Measurements from ENCODE around the gene RNASE4.
A peak's percentile ranks its signal among the peaks of the same experiment; 100 is the strongest.

DNA sequence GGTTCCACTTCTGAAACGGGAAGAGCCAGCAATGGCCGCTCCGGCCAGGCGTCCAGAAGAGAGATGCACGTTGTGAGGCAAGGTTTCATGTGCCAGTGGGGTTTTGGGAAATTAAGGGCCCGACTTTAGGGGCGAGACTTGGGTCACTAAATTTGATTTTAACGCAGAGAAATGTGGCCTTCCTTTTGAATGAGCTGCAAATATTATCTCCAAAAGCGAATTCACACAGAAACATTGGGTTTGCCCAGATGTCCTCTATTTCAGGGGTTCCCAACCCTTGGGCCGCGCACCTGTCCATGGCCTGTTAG, 2.3 kb upstream of the RNASE4 start:
- TF ChIP-seq, protein P1, sequence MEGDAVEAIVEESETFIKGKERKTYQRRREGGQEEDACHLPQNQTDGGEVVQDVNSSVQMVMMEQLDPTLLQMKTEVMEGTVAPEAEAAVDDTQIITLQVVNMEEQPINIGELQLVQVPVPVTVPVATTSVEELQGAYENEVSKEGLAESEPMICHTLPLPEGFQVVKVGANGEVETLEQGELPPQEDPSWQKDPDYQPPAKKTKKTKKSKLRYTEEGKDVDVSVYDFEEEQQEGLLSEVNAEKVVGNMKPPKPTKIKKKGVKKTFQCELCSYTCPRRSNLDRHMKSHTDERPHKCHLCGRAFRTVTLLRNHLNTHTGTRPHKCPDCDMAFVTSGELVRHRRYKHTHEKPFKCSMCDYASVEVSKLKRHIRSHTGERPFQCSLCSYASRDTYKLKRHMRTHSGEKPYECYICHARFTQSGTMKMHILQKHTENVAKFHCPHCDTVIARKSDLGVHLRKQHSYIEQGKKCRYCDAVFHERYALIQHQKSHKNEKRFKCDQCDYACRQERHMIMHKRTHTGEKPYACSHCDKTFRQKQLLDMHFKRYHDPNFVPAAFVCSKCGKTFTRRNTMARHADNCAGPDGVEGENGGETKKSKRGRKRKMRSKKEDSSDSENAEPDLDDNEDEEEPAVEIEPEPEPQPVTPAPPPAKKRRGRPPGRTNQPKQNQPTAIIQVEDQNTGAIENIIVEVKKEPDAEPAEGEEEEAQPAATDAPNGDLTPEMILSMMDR (IDR thresholded peaks at IDR 0.05) = peak in 2 of 6 experiments; percentile 8 to 19
- TF ChIP-seq POLR2A (IDR thresholded peaks at IDR 0.05) = no peak

Measured in Peyer's patch (tissue), 4 donors.